T-helper 1 cell treated with Interleukin-12 subunit alpha and Interleukin-12 subunit beta and Interleukin-4 antibody, amounts not matched to agents 30 μg/mL and 1 μg/mL, for 36 hours (primary cell): ENCODE results near the gene CD8A.

Experiments used
- H3K27ac Mint-ChIP-seq: one replicate; pipeline ENCODE4 v1.8.0; 2021; ENCODE audit warnings: mild to moderate bottlenecking, mixed read lengths
- H3K27me3 Mint-ChIP-seq: one replicate; pipeline ENCODE4 v1.8.0; 2021; ENCODE audit warnings: low read depth, mixed read lengths
- H3K36me3 Mint-ChIP-seq: one replicate; pipeline ENCODE4 v1.8.0; 2021; ENCODE audit warnings: low read depth, mixed read lengths
- H3K4me1 Mint-ChIP-seq: one replicate; pipeline ENCODE4 v1.8.0; 2021; ENCODE audit warnings: low read depth, mixed read lengths
- H3K4me3 Mint-ChIP-seq: one replicate; pipeline ENCODE4 v1.8.0; 2021; ENCODE audit warnings: mild to moderate bottlenecking, moderate library complexity, mixed read lengths
- H3K9me3 Mint-ChIP-seq: one replicate; pipeline ENCODE4 v1.8.0; 2021; ENCODE audit warnings: mixed read lengths

The CD8A gene

GRCh38 chr2:86775338-86775737 is 15.4 kb downstream of the CD8A start:
- Mint-ChIP-seq H3K36me3 (peaks cover 25% of the 10 kb centered on the region), H3K9me3 (no peaks in the 10 kb centered on the region), H3K4me3 (no peak overlapping the region), H3K4me1 (peaks cover 3% of the 10 kb centered on the region), H3K27me3 (no peaks in the 10 kb centered on the region), H3K27ac (no peak overlapping the region)

- Mint-ChIP-seq H3K9me3 (no peaks in the 10 kb centered on the region), H3K4me1 (peaks cover 3% of the 10 kb centered on the region), H3K36me3 (peaks cover 28% of the 10 kb centered on the region), H3K4me3 (no peak overlapping the region), H3K27ac (no peak overlapping the region), H3K27me3 (no peaks in the 10 kb centered on the region)
These were observed 15.9 kb downstream of the CD8A start for GRCh38 chr2:86774862-86775261.

GRCh38 chr2:86772611-86773010 is 18.1 kb downstream of the CD8A start:
- Mint-ChIP-seq H3K9me3 (no peaks in the 10 kb centered on the region), H3K27ac (no peak overlapping the region), H3K36me3 (peaks cover 30% of the 10 kb centered on the region), H3K4me1 (peaks cover 3% of the 10 kb centered on the region), H3K4me3 (no peak overlapping the region), H3K27me3 (no peaks in the 10 kb centered on the region)

GRCh38 chr2:86770816-86771301 is 19.9 kb downstream of the CD8A start:
- Mint-ChIP-seq H3K36me3 (peaks cover 30% of the 10 kb centered on the region), H3K9me3 (no peaks in the 10 kb centered on the region), H3K27ac (no peak overlapping the region), H3K4me3 (no peak overlapping the region), H3K27me3 (no peaks in the 10 kb centered on the region), H3K4me1 (peaks cover 3% of the 10 kb centered on the region)

- peaks cover 30% of the 10 kb centered on the region for H3K36me3 Mint-ChIP-seq
- no peaks in the 10 kb centered on the region for H3K27me3 Mint-ChIP-seq
- H3K4me3 Mint-ChIP-seq, result no peak overlapping the region
- H3K9me3 Mint-ChIP-seq, result no peaks in the 10 kb centered on the region
- H3K4me1 Mint-ChIP-seq, result peaks cover 4% of the 10 kb centered on the region
- no peak overlapping the region for H3K27ac Mint-ChIP-seq
These were observed 20.9 kb downstream of the CD8A start for GRCh38 chr2:86769838-86770237.

- Mint-ChIP-seq H3K36me3 (peaks cover 27% of the 10 kb centered on the region), H3K27me3 (no peaks in the 10 kb centered on the region), H3K4me3 (no peak overlapping the region), H3K27ac (no peak overlapping the region), H3K9me3 (no peaks in the 10 kb centered on the region), H3K4me1 (peaks cover 10% of the 10 kb centered on the region)
These were observed 22.3 kb downstream of the CD8A start for GRCh38 chr2:86768189-86768949.

GRCh38 chr2:86765310-86765695 is 25.4 kb downstream of the CD8A start:
- Mint-ChIP-seq H3K27me3 (no peaks in the 10 kb centered on the region), H3K27ac (no peak overlapping the region), H3K36me3 (peaks cover 12% of the 10 kb centered on the region), H3K4me1 (peaks cover 8% of the 10 kb centered on the region), H3K4me3 (no peak overlapping the region), H3K9me3 (no peaks in the 10 kb centered on the region)

GRCh38 chr2:86764661-86765309 is 25.9 kb downstream of the CD8A start:
- H3K4me3 Mint-ChIP-seq, result no peak overlapping the region
- peaks cover 8% of the 10 kb centered on the region for H3K4me1 Mint-ChIP-seq
- H3K27ac Mint-ChIP-seq, result no peak overlapping the region
- no peaks in the 10 kb centered on the region for H3K27me3 Mint-ChIP-seq
- H3K36me3 Mint-ChIP-seq, result peaks cover 9% of the 10 kb centered on the region
- no peaks in the 10 kb centered on the region for H3K9me3 Mint-ChIP-seq

- no peak overlapping the region for H3K4me3 Mint-ChIP-seq
- peaks cover 11% of the 10 kb centered on the region for H3K4me1 Mint-ChIP-seq
- H3K27ac Mint-ChIP-seq, result no peak overlapping the region
- peaks cover 14% of the 10 kb centered on the region for H3K36me3 Mint-ChIP-seq
- H3K27me3 Mint-ChIP-seq, result no peaks in the 10 kb centered on the region
- no peaks in the 10 kb centered on the region for H3K9me3 Mint-ChIP-seq
These were observed 30.3 kb downstream of the CD8A start for GRCh38 chr2:86760371-86760770.

GRCh38 chr2:86758405-86758804 is 32.3 kb downstream of the CD8A start:
- no peak overlapping the region for H3K27ac Mint-ChIP-seq
- peaks cover 4% of the 10 kb centered on the region for H3K4me1 Mint-ChIP-seq
- no peaks in the 10 kb centered on the region for H3K9me3 Mint-ChIP-seq
- H3K27me3 Mint-ChIP-seq, result no peaks in the 10 kb centered on the region
- no peak overlapping the region for H3K4me3 Mint-ChIP-seq
- peaks cover 14% of the 10 kb centered on the region for H3K36me3 Mint-ChIP-seq

- H3K36me3 Mint-ChIP-seq, result peaks cover 49% of the 10 kb centered on the region
- no peak overlapping the region for H3K27ac Mint-ChIP-seq
- peaks cover 2% of the 10 kb centered on the region for H3K4me1 Mint-ChIP-seq
- peaks cover 12% of the 10 kb centered on the region for H3K9me3 Mint-ChIP-seq
- no peak overlapping the region for H3K4me3 Mint-ChIP-seq
- no peaks in the 10 kb centered on the region for H3K27me3 Mint-ChIP-seq
These were observed 37.1 kb downstream of the CD8A start for GRCh38 chr2:86753606-86754005.

GRCh38 chr2:86752934-86753333 is 37.8 kb downstream of the CD8A start:
- Mint-ChIP-seq H3K9me3 (peaks cover 12% of the 10 kb centered on the region), H3K36me3 (peaks cover 49% of the 10 kb centered on the region), H3K4me1 (peaks cover 2% of the 10 kb centered on the region), H3K4me3 (no peak overlapping the region), H3K27me3 (no peaks in the 10 kb centered on the region), H3K27ac (no peak overlapping the region)

- peaks cover 47% of the 10 kb centered on the region for H3K36me3 Mint-ChIP-seq
These were observed 38.9 kb downstream of the CD8A start for GRCh38 chr2:86751778-86752177.

GRCh38 chr2:86750240-86750839 is 40.4 kb downstream of the CD8A start:
- Mint-ChIP-seq H3K4me1 (peaks cover 9% of the 10 kb centered on the region), H3K27ac (no peak overlapping the region), H3K4me3 (no peak overlapping the region), H3K9me3 (peaks cover 12% of the 10 kb centered on the region), H3K36me3 (peaks cover 43% of the 10 kb centered on the region), H3K27me3 (no peaks in the 10 kb centered on the region)

More at GRCh38 chr2:86751778-86752177, 38.9 kb downstream of the CD8A start:
- Mint-ChIP-seq H3K4me3 (no peak overlapping the region), H3K9me3 (peaks cover 12% of the 10 kb centered on the region), H3K27me3 (no peaks in the 10 kb centered on the region), H3K27ac (no peak overlapping the region), H3K4me1 (peaks cover 7% of the 10 kb centered on the region)
